Keratinocyte (primary cell): ENCODE measurements around the gene SRSF5. TPM values are rescaled to one million over a fixed set of nuclear protein-coding genes. Genes with fewer than 3 reads are reported as not detected.

Experiments used
- DNase-seq: peaks from one replicate; pipeline ENCODE4 v3.0.0-alpha.2; 2011; ENCODE audit warnings: low read depth, missing footprints, low spot score
- FAIRE-seq: peaks from 2 replicates; lab custom pipeline; 2011; peaks lifted over from hg19 to GRCh38; lab: Jason Lieb, UNC
- H2AFZ ChIP-seq: 2 replicates; pipeline ENCODE4 v1.6.0; 2012; ENCODE audit warnings: low read length, control low read depth, inconsistent platforms; ENCODE audit not compliant: control insufficient read depth
- H3K27ac ChIP-seq: 2 replicates; pipeline ENCODE4 v1.5.1; 2011; ENCODE audit warnings: low read length; ENCODE audit not compliant: control insufficient read depth, insufficient read depth
- H3K27me3 ChIP-seq: 3 replicates; pipeline ENCODE4 v1.6.0; 2011; ENCODE audit warnings: low read length; ENCODE audit not compliant: control insufficient read depth, insufficient read depth; ENCODE audit errors: extremely low read depth
- H3K36me3 ChIP-seq, 2 experiments: 2 replicates in 1 of 2; 3 replicates in 1 of 2; pipeline ENCODE4 v1.5.1; 2011; ENCODE audit warnings: low read length in 2 of 2, mild to moderate bottlenecking in 1 of 2; ENCODE audit not compliant: control insufficient read depth in 2 of 2, insufficient read depth in 2 of 2; ENCODE audit errors: extremely low read depth in 1 of 2
- H3K4me1 ChIP-seq: 3 replicates; pipeline ENCODE4 v1.5.1; 2011; ENCODE audit warnings: low read length; ENCODE audit not compliant: control insufficient read depth, insufficient read depth; ENCODE audit errors: extremely low read depth
- H3K4me2 ChIP-seq: 3 replicates; pipeline ENCODE4 v1.6.0; 2011; ENCODE audit warnings: low read depth, low read length; ENCODE audit not compliant: control insufficient read depth, insufficient read depth; ENCODE audit errors: extremely low read depth
- H3K4me3 ChIP-seq, 3 experiments: fragments of 200-600 bp in 1 of 3; sonication (generic) in 1 of 3; 2 replicates in 2 of 3; 3 replicates in 1 of 3; pipeline ENCODE4 v1.5.1; 2011 to 2016; ENCODE audit warnings: low read length in 3 of 3, mild to moderate bottlenecking in 3 of 3, control low read depth in 2 of 3, inconsistent platforms in 1 of 3, low read depth in 1 of 3, mixed read lengths in 1 of 3, mixed run types in 1 of 3, moderate library complexity in 1 of 3; ENCODE audit not compliant: control insufficient read depth in 2 of 3, insufficient read depth in 2 of 3; ENCODE audit errors: extremely low read depth in 1 of 3
- H3K79me2 ChIP-seq: 2 replicates; pipeline ENCODE4 v1.6.0; 2012; ENCODE audit warnings: low read length; ENCODE audit not compliant: control insufficient read depth, insufficient read depth
- H3K9ac ChIP-seq: 3 replicates; pipeline ENCODE4 v1.6.0; 2011; ENCODE audit warnings: low read length; ENCODE audit not compliant: control insufficient read depth, insufficient read depth; ENCODE audit errors: extremely low read depth
- H3K9me1 ChIP-seq: 3 replicates; pipeline ENCODE4 v1.6.0; 2011; ENCODE audit warnings: low read length; ENCODE audit not compliant: control insufficient read depth, insufficient read depth; ENCODE audit errors: extremely low read depth
- H3K9me3 ChIP-seq: 2 replicates; pipeline ENCODE4 v1.5.1; 2012; ENCODE audit warnings: low read depth, low read length; ENCODE audit not compliant: control insufficient read depth
- H4K20me1 ChIP-seq: 3 replicates; pipeline ENCODE4 v1.6.0; 2011; ENCODE audit warnings: low read length; ENCODE audit not compliant: control insufficient read depth, insufficient read depth; ENCODE audit errors: extremely low read depth
- CTCF ChIP-seq, 3 experiments: IDR thresholded peaks in 1 of 3; conservative IDR thresholded peaks in 1 of 3; optimal IDR thresholded peaks in 1 of 3; 2 replicates in 2 of 3; 3 replicates in 1 of 3; pipeline versions ENCODE3 to v1.5.1; 2011; ENCODE audit warnings: low read length in 3 of 3, mild to moderate bottlenecking in 3 of 3, moderate library complexity in 2 of 3, control low read depth in 1 of 3, inconsistent platforms in 1 of 3; ENCODE audit not compliant: insufficient read depth in 2 of 3; ENCODE audit errors: extremely low read depth in 1 of 3
- EZH2 ChIP-seq: IDR thresholded peaks from one replicate; pipeline ENCODE4 v1.6.1; 2012; ENCODE audit warnings: inconsistent platforms, mild to moderate bottlenecking, low read length, moderate library complexity
- dilution Hi-C: fragments of 300-500 bp; cut with MboI; formaldehyde crosslinking; loops from one replicate; pipeline ENCODE4 v1.7.0; 2020; ENCODE audit warnings: low sequenced_read_pairs; ENCODE audit not compliant: extremely low pct_ligation_motif_present
- polyA plus RNA-seq, 5 experiments: library from polyadenylated mRNA; depleted of rRNA in 3 of 5; stranded (reverse) in 3 of 5; stranded (forward) in 1 of 5; unstranded in 1 of 5; fragments of >200 nt; gene quantifications; 1 replicate in 1 of 5; 2 replicates in 3 of 5; 3 replicates in 1 of 5; pipeline versions ENCODE4 v1.2.1 to v1.2.3, GENCODE V29; 2011 to 2012; ENCODE audit warnings: missing spikeins in 2 of 5, low read depth in 1 of 5, low replicate concordance in 1 of 5

Gene SRSF5
- polyA plus RNA-seq, 1 donor (not counting 4 experiments of a cell fraction or from before 2014, with no cell fraction given), result 292 TPM

- Histone ChIP-seq H3K9me3 (no peaks in the 10 kb centered on the region), H2AFZ (no peak overlapping the region), H4K20me1 (no peaks in the 10 kb centered on the region), H3K36me3 (no peaks in the 10 kb centered on the region), H3K27me3 (no peaks in the 10 kb centered on the region), H3K9me1 (no peaks in the 10 kb centered on the region), H3K79me2 (no peaks in the 10 kb centered on the region), H3K4me3 (no peak overlapping the region), H3K4me2 (no peak overlapping the region), H3K27ac (no peak overlapping the region), H3K9ac (no peak overlapping the region), H3K4me1 (no peaks in the 10 kb centered on the region)
- no peak for FAIRE-seq
- no peak for DNase-seq
- no peak for TF ChIP-seq EZH2
- TF ChIP-seq CTCF (optimal IDR thresholded peaks at IDR 0.05 in 1 of 3, IDR thresholded peaks at IDR 0.05 in 1 of 3, conservative IDR thresholded peaks at IDR 0.05 in 1 of 3; ENCODE audit: extremely low read depth in 1 of 3, insufficient read depth in 2 of 3, low read length in 3 of 3), result no peak
- dilution Hi-C loops, result no loop called here
Measured at GRCh38 chr14:69808919-69809808, 42.2 kb downstream of the SRSF5 start.

GRCh38 chr14:69811227-69811867 lies 44.4 kb downstream of the SRSF5 start:
- Histone ChIP-seq H3K9me3 (no peaks in the 10 kb centered on the region), H2AFZ (no peak overlapping the region), H3K4me1 (no peaks in the 10 kb centered on the region), H3K9ac (no peak overlapping the region), H3K27me3 (no peaks in the 10 kb centered on the region), H4K20me1 (no peaks in the 10 kb centered on the region), H3K9me1 (no peaks in the 10 kb centered on the region), H3K4me3 (no peak overlapping the region), H3K79me2 (no peaks in the 10 kb centered on the region), H3K27ac (no peak overlapping the region), H3K4me2 (no peak overlapping the region), H3K36me3 (no peaks in the 10 kb centered on the region)
- DNase-seq (no peak), FAIRE-seq (no peak)
- TF ChIP-seq CTCF (optimal IDR thresholded peaks at IDR 0.05 in 1 of 3, IDR thresholded peaks at IDR 0.05 in 1 of 3, conservative IDR thresholded peaks at IDR 0.05 in 1 of 3; ENCODE audit: extremely low read depth in 1 of 3, insufficient read depth in 2 of 3, low read length in 3 of 3), result no peak
- no peak for TF ChIP-seq EZH2
- dilution Hi-C loops, result no loop called here
